Muscle of leg (tissue), 11 donors: ENCODE data around the gene PTPRG. TPM values are rescaled to one million over a fixed set of nuclear protein-coding genes. Genes with fewer than 3 reads are reported as not detected.

ENCODE experiments used
- DNase-seq: peaks from one replicate; pipeline ENCODE4 v3.0.0; 2013
- H3K27ac ChIP-seq: one replicate; pipeline ENCODE4 v1.5.1; 2013; ENCODE audit warnings: mild to moderate bottlenecking, low read length, control low read depth
- H3K27me3 ChIP-seq: one replicate; pipeline ENCODE4 v1.6.1; 2013; ENCODE audit warnings: low read length; ENCODE audit not compliant: control insufficient read depth, insufficient read depth
- H3K36me3 ChIP-seq: one replicate; pipeline ENCODE4 v1.6.1; 2013; ENCODE audit warnings: low read length; ENCODE audit not compliant: control insufficient read depth, insufficient read depth
- H3K4me1 ChIP-seq: one replicate; pipeline ENCODE4 v1.6.1; 2013; ENCODE audit warnings: low read length; ENCODE audit not compliant: control insufficient read depth, insufficient read depth
- H3K4me3 ChIP-seq: one replicate; pipeline ENCODE4 v1.5.1; 2013; ENCODE audit warnings: low read length, control low read depth
- H3K9me3 ChIP-seq: replicated peaks from 2 replicates; pipeline ENCODE4 v1.6.1; 2013; ENCODE audit warnings: low read depth, low read length; ENCODE audit not compliant: control insufficient read depth
- WGBS: methylation state at CpG from one replicate; pipeline ENCODE4 v1.1.5; 2013; ENCODE audit warnings: missing lambda C conversion rate; ENCODE audit not compliant: insufficient coverage; 5-methylcytosine and 5-hydroxymethylcytosine counted together
- polyA plus RNA-seq, 8 donors: library from polyadenylated mRNA; unstranded; fragments of 120-200 nt; gene quantifications; one replicate each; pipeline versions ENCODE4 v1.2.1 to v1.2.3, GENCODE V29; 2013; ENCODE audit warnings: inconsistent platforms in 1 of 8, low replicate concordance in 1 of 8; ENCODE audit not compliant: insufficient read length in 8 of 8, insufficient read depth in 1 of 8
- total RNA-seq: library from RNA; stranded (reverse); fragments of 120-200 nt; gene quantifications from one replicate; pipeline ENCODE4 v1.2.4, GENCODE V29; 2013

PTPRG gene
- total and polyA plus RNA-seq, 9 donors: 15.7 to 45.7 (median 30.8) TPM

DNA sequence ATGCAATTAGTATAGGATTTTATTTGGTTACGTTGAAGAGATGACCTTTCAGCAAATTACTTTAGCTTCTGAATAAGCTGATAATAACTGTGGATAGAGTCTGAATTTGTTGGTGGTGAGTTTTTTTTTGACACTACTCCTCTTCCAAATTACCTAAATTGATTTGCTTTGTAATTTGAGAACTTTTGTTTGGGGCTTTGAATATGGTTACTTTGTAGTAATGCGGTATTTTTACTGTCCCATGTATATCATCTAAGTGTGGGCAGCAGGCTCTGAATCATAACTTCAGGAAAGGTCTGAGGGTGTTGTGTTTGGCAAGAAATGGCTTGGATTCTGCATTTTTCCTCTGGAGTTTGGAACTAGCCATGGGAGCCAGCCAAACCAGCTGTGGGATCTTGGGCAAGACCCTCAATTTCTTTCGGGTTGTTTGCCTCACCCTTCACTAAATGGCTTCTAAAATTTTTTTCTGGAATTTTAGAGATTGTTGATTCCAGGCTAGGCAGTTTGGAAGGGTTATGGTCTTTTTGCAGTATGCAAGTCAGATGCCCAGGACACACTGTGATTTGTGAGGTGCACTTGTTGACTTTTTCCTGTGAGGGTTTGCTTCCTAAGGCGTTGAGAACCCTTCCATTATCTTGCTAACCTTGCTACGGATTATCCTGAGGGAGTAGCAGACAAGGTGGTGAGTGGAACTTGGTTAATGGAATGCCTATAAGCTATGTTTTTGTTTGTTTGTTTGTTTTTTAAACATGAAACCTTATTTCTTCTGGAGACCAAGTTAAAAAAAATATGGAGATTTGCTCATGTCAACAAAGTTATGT lies 10.4 kb downstream of the PTPRG start:
- H3K27ac ChIP-seq: no peak overlapping the region
- H3K9me3 ChIP-seq: no peaks in the 10 kb centered on the region
- H3K36me3 ChIP-seq: no peaks in the 10 kb centered on the region
- no peaks in the 10 kb centered on the region for H3K27me3 ChIP-seq
- no peak overlapping the region for H3K4me3 ChIP-seq
- no peaks in the 10 kb centered on the region for H3K4me1 ChIP-seq
- 71% methylated on average over 1 of the region's 5 CpGs for WGBS
- no peak for DNase-seq

DNA sequence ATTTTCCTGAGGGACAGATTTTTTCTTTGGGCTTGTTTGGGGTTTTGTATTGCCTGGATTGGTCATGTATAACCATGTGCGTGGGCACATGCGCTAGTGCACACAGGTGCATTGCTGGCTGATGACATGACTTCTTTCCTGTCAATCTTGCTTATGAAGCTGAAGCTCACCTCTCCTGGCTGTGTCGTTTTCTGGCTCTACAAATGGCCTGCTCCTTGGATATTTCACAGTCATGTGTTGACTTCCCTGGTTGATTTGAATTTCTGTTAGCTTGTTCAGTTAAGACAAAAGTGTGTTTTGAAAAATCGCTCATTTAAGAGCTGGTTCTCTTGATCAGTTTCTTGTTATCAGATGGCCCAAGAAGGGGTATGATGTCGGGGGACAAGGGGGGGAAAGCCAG lies 11.5 kb downstream of the PTPRG start:
- no peak overlapping the region for H3K27ac ChIP-seq
- WGBS: 100% methylated on average over 2 of the region's 5 CpGs
- H3K4me1 ChIP-seq: no peaks in the 10 kb centered on the region
- no peaks in the 10 kb centered on the region for H3K36me3 ChIP-seq
- no peak for DNase-seq
- no peaks in the 10 kb centered on the region for H3K27me3 ChIP-seq
- no peaks in the 10 kb centered on the region for H3K9me3 ChIP-seq
- H3K4me3 ChIP-seq: no peak overlapping the region

DNA sequence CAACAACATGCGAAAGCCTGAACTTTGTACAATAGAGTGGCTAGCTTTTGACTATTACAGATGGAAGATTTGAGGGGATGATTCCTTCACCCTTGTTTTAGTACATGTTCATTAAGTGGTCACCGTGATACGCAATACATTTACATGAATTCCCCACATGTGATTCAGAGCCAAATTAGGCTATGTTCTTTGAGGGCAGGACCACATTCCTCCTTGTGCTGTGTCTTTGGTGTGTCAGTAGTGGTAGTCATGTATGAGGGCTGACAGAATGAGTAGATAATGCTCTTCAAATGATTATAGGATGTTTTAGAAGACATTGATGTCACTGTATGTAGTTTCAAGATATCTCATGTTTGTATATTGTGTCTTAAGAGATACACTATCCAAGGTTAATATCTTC lies 12.1 kb downstream of the PTPRG start:
- Histone ChIP-seq H3K27ac (no peak overlapping the region), H3K4me3 (no peak overlapping the region), H3K4me1 (no peaks in the 10 kb centered on the region), H3K27me3 (no peaks in the 10 kb centered on the region), H3K36me3 (no peaks in the 10 kb centered on the region), H3K9me3 (no peaks in the 10 kb centered on the region)
- no CpG with 5 or more reads among the region's 3 CpGs for WGBS
- no peak for DNase-seq

DNA sequence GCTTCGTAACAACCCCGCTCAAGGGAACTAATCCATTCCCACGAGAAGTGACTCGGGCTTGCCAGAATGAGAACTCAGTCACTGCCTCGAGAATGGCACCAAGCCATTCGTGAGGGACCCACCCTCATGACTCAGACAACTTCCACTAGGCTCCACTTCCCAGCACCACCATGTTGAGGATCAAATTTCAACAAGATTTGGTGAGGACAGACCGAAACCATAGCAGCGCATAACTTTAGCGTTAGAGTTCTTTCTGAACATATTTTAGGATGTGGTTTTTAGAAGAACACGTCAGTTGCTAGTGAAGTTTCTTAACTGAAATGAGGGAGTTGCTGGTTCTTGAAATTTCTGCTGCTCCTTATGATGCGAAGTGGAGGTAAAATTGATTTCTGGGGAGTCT lies 13.5 kb downstream of the PTPRG start:
- no peak for DNase-seq
- Histone ChIP-seq H3K4me3 (no peak overlapping the region), H3K4me1 (no peaks in the 10 kb centered on the region), H3K9me3 (no peaks in the 10 kb centered on the region), H3K27ac (no peak overlapping the region), H3K27me3 (no peaks in the 10 kb centered on the region), H3K36me3 (no peaks in the 10 kb centered on the region)
- 92% methylated on average over 6 of the region's 11 CpGs for WGBS

DNA sequence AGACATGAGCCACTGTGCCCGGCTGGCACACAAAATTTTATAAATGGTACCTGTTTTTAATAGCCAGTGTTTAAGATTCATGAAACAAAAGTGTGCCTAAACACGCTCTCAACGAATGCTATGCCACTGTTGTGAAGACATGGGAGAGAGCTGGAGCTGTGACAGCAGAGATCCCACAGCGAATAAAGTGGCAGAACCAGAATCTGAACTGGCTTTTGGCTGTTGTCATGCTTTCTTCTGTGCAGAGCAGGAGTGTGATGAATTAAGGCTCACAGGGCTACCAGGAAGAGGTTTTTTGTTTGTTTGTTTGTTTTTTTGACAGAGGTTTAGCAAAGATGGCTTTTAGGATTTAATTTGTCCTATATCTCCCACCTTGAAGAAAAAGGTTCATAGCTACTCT lies 14.5 kb downstream of the PTPRG start:
- Histone ChIP-seq H3K27me3 (no peaks in the 10 kb centered on the region), H3K27ac (no peak overlapping the region), H3K9me3 (no peaks in the 10 kb centered on the region), H3K4me1 (no peaks in the 10 kb centered on the region), H3K4me3 (no peak overlapping the region), H3K36me3 (no peaks in the 10 kb centered on the region)
- 89% methylated on average over 4 of the region's 4 CpGs for WGBS
- DNase-seq: no peak

DNA sequence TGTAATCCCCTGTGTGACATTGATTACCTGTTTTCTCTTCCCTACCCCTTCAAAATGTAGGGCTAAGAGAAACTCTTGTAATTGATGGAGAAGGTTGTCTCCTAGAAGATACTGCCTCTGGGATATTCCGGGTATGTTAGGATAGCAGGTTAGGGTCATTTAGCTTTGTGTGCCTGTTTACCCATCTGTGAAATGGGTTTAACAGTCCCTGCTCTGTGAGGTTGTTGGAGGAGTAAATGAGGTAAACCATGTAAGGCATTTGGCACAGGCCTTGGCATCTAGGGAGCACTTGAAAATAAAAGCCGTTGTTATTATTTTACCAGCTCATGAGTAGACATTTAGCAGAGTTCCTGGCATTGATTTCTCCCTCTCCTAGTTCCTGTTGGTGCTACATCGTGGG lies 16.4 kb downstream of the PTPRG start:
- Histone ChIP-seq H3K27ac (no peak overlapping the region), H3K4me1 (peaks cover 3% of the 10 kb centered on the region), H3K4me3 (no peak overlapping the region), H3K36me3 (no peaks in the 10 kb centered on the region), H3K27me3 (no peaks in the 10 kb centered on the region), H3K9me3 (no peaks in the 10 kb centered on the region)
- no peak for DNase-seq
- 63% methylated on average over 1 of the region's 3 CpGs for WGBS

DNA sequence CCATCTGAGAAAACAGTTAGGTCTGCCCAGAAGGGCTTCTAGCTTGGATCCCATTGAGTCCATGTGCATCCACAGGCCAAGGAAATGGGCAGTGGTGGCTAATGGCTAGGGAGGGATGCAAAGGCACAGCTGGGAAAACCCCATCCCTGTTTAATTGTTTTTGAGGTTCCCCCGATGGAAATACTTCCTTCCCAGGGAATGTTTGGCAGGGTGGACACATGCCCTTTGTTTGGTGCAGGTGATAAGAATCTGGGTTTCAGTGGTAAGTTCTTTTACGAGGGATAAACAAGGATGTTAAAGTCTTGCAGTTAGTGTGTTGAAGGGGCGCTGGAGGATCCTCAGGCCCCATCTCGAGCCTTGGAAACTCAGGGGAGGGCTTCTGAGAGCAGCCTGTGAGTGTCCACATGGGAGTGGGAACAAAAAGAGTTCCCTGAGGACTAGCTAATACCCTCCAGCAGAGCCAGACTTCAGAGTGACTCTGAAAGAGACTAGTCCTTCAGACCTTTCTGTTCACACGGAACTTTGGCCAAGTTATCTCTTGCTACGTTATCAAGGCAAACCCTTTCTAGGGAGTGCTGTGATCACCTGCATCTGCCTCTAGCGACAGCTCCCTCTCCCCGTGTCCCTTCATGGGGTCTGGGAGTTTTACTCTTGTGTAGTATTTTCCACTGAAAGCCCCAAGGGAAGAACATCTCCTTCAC lies 17.4 kb downstream of the PTPRG start:
- H3K9me3 ChIP-seq: no peaks in the 10 kb centered on the region
- H3K27ac ChIP-seq: no peak overlapping the region
- H3K36me3 ChIP-seq: no peaks in the 10 kb centered on the region
- peaks cover 3% of the 10 kb centered on the region for H3K4me1 ChIP-seq
- no peak for DNase-seq
- WGBS: 79% methylated on average over 5 of the region's 8 CpGs
- H3K27me3 ChIP-seq: no peaks in the 10 kb centered on the region
- no peak overlapping the region for H3K4me3 ChIP-seq

DNA sequence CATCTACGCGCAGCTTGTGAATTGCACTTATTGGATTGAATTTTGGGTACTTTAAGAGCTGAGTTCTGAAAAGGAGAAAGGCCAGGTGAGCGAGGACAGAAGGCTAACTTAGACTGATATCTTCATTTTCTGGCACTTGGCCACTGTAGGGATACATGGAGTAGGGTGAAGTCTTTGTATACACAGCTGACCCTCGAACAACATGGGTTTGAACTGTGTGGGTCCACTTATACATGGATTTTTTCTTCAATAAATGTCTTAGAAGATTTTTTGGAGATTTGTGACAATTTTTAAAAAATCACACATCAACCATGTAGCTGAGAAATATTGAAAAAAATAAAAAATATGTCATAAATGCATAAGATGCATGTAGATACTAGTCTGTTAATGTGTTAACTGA lies 18.3 kb downstream of the PTPRG start:
- Histone ChIP-seq H3K27me3 (no peaks in the 10 kb centered on the region), H3K4me1 (peaks cover 3% of the 10 kb centered on the region), H3K27ac (no peak overlapping the region), H3K4me3 (no peak overlapping the region), H3K9me3 (no peaks in the 10 kb centered on the region), H3K36me3 (no peaks in the 10 kb centered on the region)
- no peak for DNase-seq
- WGBS: no CpG with 5 or more reads among the region's 4 CpGs

DNA sequence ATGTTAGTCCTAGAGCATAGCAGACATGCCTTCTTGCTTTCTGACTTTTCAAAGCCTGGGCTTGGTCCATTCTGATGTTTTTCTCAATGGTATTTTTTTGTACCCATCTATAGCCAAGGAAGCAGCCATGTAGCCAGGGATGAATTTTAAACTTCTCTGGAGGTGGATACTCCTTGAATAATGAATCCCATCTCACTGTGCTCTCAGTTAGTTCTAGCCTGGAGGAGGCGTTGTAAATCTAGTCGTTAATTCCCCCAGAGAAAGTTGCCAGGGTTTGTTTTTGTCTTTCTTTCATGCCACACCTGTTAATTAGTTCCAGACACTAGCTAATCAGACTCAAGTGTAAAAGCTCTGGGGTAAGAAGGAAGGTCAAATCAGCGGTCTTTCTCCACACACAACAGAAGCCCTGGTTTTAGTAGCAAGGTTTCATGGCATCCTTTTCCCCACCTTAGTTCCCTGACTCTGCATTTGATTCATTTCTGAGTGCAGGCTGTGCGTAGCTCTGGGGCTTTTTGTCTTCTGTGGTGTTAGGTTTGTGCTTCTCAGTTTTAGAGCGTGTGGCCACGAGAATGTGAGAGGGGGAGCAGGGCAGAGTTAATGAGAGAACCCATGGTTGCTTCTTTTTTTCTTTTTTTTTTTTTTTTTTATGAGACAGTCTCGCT lies 19.7 kb downstream of the PTPRG start:
- H3K27me3 ChIP-seq: no peaks in the 10 kb centered on the region
- DNase-seq: no peak
- H3K9me3 ChIP-seq: no peaks in the 10 kb centered on the region
- no peaks in the 10 kb centered on the region for H3K36me3 ChIP-seq
- no peak overlapping the region for H3K4me3 ChIP-seq
- no CpG with 5 or more reads among the region's 7 CpGs for WGBS
- no peak overlapping the region for H3K27ac ChIP-seq
- peaks cover 3% of the 10 kb centered on the region for H3K4me1 ChIP-seq

DNA sequence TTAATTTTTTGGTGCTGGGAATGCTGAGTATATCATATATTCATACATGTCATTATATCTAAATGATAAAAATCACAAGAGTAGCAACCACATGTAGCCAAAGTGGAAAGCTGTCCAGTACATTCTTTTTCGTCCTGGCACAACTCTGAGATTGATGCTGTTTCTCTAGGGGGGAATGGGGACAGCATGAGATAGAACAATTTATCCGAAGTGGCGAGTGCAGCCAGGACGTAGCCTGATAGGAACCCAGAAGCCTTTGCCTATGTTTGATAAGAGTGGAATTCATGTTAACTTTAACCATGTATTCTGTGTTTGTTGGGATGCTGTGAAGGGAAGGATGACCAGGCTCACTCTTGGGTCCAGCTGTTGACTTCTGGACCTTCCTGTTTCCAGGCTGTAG lies 20.9 kb downstream of the PTPRG start:
- Histone ChIP-seq H3K4me1 (peaks cover 3% of the 10 kb centered on the region), H3K9me3 (no peaks in the 10 kb centered on the region), H3K36me3 (no peaks in the 10 kb centered on the region), H3K27me3 (no peaks in the 10 kb centered on the region), H3K27ac (no peak overlapping the region), H3K4me3 (no peak overlapping the region)
- 82% methylated on average over 3 of the region's 4 CpGs for WGBS
- no peak for DNase-seq
